HG02973 (cell line): ENCODE measurements around the gene TROAP.
A peak's percentile ranks its signal among the peaks of the same experiment; 100 is the strongest.
"Not testable (repeated sequence)": the region's sequence is repeated elsewhere in the genome, so short reads cannot be mapped to it uniquely, and the experiment has no call there.

Experiments
- ATAC-seq: cut with Tn5 transposase; IDR thresholded peaks from one replicate; pipeline ENCODE4 v1.9.1; 2021; ENCODE audit warnings: moderate library complexity; ENCODE audit not compliant: unreplicated experiment

TROAP gene, protein sequence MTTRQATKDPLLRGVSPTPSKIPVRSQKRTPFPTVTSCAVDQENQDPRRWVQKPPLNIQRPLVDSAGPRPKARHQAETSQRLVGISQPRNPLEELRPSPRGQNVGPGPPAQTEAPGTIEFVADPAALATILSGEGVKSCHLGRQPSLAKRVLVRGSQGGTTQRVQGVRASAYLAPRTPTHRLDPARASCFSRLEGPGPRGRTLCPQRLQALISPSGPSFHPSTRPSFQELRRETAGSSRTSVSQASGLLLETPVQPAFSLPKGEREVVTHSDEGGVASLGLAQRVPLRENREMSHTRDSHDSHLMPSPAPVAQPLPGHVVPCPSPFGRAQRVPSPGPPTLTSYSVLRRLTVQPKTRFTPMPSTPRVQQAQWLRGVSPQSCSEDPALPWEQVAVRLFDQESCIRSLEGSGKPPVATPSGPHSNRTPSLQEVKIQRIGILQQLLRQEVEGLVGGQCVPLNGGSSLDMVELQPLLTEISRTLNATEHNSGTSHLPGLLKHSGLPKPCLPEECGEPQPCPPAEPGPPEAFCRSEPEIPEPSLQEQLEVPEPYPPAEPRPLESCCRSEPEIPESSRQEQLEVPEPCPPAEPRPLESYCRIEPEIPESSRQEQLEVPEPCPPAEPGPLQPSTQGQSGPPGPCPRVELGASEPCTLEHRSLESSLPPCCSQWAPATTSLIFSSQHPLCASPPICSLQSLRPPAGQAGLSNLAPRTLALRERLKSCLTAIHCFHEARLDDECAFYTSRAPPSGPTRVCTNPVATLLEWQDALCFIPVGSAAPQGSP

DNA sequence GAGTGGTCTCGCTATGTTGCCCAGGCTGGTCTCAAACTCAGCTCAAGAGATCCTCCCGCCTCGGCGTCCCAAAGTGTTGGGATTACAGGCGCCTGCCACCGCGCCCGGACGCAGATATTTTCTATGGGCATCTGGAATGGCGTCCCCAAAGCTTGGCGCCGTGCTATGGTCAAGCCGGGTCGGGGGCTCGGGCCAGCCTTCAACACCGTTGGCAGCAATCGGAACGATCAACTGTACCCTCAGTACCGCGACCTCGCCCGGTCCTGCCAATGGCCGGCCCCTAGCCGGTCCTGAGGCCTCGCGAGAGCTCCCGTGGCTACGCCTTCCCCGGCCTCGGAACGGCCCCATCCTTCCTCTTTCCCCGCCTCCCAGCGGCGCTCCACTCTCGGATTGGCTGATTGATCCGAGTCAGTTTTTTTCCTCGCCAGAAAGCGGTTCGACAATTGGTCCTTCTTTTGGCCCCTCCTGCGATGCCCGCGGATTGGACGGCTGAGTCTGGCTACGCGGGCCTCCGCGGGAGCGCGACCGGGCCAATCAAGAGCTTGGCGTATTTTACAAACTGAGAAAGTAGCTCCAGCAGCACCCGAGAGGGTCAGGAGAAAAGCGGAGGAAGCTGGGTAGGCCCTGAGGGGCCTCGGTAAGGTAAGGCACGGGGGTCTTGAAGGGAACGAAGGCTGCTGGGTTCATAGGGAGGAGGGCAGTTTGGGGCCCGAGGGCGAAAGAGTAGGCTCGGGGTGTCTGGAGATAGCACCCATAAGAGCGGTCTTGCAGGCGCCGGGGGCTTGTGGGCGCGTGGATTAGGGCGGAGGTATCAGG, at the start of gene TROAP:
TSS of gene TROAP (plus strand) at position 548 of the 816 bp plus-strand sequence. CDS start 354 bp downstream, outside the sequence.
- ATAC-seq = peak; percentile 94

DNA sequence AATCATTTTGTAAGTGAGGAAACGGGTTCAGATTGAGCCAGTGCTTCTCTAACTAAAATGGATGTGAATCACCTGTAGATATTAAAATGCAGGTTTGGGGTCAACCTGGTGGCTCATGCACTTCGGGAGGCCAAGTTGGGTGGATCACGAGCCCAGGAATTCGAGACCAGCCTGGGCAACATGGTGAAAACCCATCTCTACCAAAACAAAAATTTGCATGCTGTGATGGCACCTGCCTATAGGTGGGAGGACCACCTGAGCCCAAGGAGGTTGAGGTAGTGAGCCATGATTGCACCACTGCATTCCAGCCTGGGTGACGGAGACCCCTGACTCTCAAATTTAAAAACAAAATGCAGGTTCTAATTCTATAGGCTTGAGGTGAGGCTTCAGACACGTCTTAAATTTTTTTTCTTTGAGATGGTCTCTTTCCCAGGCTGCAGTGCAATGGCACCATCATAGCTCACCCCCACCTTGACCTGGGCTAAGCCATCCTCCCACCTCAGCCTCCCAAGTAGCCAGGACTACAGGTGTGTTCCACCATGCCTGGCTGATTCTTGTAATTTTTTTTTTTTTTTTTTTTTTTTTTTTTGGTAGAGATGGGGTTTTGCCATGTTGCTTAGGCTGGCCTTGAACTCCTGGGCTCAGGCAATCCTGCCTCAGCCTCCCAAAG, 49.2 kb upstream of the TROAP start:
- no peak for ATAC-seq

DNA sequence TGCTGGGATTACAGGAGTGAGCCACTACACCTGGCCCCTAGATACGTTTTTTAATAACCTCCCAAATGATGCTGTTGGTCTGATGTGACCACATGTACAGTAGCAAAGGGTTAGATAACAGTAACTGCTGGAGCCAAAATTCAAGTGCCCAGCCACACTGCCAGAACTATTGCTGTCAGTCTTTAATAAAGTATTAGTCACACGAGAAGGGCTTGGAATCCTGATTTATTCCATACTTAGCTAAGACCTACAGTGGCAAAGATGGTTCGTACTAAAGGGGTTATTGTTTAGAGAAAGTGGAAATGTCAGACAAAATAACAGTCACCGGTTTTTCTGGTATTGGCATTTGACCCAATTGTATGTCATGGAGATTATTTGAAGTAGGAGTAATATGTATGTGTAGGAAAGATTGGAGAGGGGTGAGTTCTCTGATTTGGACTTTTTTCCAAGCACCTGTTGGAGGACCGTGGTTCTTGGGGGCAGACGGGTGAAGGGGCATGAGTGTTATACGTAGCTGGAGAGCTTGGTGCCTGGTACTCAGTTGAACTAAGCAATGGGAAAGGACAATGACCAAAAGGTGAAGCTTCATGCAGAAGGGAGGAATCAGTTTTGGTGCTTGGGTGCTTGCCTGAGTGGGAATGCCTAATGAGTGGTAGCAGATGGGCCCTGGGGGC, 48.5 kb upstream of the TROAP start:
- no peak for ATAC-seq

DNA sequence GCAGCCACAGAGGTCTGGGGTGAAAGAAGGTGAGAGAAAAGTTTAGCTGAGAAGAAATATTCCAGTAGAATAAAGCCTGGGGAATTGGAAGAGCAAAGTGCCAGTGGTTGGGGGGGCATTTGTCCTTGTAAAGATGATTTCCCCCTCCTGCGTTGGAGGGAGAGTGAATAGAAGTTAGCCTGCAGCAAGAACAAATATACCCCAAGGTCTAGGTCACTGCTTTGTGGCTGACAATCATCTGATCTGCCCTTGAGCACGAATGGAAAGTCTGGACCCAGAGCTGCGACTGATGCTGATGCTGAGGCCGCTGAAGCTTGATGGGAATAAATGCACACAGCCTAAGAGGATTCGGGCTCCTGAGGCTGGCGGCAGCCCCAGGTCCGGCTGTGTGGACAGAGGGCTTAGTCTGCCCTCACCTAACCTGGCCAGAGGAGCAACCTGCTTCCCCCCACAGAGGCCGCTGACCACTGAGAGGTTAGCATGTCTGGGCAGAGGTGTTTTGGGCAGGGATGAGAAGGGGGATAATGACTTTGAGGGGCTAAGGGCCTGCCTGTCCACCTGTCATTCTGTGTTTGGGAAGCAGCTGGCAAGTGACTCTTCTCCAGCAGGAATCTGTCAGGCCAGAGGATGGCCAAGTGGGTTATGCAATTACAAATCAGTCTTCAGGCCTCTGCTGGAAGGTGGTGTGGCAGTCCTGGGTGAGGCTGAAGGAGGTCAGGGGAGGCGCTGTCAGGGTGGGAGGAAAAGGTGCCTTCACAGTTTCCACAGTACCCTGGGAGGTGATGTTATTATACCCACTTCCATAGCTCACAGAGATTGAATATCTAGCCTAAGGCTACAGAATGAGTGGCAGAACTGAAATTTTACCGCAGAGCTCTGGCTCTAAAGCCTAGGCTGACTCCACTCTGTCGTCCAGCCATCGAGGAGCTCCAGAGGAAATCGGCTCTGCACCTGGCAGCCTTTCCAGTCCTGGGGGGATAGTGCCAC, 46.5 kb upstream of the TROAP start:
- ATAC-seq = no peak

DNA sequence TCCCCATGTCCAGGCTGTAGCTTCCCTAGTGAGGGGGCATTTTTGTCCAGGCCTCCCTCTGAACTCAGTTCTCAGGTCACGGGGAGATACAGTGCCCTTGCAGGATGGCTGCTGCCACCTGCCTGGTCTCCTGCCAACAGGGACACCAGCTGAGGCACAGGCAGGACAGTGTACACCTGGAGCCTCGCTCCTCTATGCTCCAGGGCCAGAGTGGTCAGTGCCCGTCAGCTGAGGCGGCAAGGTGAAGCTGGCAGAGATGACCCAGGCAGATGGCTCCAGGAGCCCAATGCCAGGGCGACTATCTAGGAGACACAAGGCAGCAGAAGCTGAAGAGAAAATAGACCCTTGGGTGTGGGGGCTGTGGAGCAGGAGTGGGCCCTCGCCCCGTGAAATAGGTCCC, 45.6 kb upstream of the TROAP start:
- ATAC-seq = no peak

DNA sequence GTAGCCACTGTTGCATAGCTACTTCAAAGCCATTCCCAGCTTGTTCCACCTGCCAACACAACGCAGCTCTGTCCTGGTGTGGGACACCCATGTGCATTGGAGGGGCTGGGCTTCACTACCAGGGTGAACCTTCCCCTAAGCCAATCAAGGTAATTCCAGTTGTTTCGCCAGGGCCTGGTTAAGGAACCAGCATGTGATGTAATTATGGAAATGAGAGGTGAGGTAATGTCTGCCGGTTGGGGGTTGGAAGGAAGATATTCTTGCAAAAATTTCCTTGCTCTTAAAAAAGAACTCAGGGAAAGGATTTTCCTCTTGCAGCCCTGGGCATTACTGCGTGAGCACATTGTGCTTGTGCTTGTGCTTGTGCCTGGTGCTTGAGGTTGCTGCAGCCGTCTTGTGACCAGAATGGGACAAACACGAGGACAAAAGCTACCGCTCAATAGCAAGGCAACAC, 43.3 kb upstream of the TROAP start:
- no peak for ATAC-seq

DNA sequence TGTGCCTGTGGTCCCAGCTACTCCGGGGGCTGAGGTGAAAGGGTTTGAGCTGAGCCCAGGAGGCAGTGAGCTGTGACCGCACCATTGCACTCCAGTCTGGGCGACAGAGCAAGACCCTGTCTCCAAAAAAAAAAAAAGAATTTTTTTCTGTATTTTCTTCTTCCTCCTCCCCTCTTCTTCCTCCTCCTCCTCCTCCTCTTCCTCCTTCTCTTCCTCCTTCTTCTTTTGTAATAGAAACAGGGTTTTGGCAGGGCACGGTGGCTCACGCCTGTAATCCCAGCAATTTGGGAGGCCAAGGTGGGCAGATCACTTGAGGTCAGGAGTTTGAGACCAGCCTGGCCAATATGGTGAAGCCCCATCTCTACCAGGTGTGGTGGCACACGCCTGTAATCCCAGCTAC, 42.5 kb upstream of the TROAP start:
- not testable (repeated sequence) for ATAC-seq

DNA sequence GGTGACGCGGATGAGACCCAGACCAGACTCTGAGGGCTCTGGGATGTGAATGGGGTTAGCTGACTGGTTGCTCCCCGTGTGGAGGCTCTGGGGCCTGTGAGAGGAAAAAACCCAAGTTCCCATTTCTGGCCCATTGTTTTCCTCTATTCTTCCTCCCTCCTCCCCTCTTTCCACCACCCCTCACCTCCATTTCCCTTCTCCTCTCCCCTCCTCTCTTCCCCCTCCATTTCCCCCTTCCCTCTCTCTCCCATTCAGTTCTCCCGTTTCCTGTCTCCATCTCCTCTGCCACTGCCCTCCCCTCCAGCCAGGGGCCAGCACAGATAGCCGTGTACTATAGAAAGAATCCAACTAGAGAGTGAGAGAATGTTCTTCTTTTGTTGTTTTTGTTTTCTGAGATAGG, 40.8 kb upstream of the TROAP start:
- no peak for ATAC-seq

DNA sequence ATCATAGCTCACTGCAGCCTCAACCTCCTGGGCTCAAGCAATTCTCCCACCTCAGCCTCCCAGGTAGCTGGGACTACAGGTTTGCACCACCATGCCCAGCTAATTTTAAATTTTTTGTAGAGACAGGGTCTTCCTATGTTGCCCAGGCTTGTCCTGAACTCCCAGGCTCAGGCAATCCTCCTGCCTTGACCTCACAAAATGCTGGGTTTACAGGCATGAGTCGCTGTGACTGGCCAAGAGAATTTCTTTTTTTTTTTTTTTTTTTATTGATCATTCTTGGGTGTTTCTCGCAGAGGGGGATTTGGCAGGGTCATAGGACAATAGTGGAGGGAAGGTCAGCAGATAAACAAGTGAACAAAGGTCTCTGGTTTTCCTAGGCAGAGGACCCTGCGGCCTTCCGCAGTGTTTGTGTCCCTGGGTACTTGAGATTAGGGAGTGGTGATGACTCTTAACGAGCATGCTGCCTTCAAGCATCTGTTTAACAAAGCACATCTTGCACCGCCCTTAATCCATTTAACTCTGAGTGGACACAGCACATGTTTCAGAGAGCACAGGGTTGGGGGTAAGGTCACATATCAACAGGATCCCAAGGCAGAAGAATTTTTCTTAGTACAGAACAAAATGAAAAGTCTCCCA, 40.2 kb upstream of the TROAP start:
- not testable (repeated sequence) for ATAC-seq

DNA sequence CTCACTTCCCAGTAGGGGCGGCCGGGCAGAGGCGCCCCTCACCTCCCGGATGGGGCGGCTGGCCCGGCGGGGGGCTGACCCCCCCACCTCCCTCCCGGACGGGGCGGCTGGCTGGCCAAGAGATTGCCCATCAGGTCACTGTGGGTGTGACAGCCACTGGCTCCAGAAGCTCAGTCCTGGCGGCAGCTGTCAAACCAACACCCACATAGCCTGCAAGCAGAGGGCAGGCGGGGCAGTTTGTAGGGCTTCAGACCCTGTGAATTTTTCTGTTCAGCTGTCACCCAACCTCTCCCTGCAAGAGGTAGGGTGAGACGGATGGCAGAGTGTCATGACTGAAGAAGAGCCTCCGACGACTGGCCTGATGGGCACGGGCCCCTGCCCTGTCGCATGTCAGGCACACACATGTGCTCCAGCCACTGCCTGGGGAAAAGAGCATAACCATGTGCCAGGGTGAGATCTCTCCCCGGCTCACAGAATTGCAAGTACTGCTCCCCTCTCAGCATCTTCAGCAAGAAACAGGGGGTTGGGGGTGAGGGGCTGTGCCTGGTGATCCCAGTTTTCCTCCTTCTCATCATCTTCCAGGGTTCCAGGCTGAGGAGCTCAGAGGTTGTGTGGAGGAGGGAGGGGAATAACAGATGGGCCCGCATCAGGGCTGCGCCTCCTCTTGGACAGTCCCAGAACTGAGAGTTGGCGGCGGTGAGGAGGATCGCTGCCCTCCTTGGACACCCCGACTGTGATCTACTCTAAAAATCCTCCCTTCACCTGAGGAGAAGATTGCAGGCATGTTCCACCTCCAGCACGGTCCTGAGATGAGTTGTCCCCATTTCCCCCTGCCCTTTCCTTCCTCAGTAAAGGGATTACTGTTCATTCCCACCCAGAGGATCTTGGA, 39.3 kb upstream of the TROAP start:
- ATAC-seq = no peak

DNA sequence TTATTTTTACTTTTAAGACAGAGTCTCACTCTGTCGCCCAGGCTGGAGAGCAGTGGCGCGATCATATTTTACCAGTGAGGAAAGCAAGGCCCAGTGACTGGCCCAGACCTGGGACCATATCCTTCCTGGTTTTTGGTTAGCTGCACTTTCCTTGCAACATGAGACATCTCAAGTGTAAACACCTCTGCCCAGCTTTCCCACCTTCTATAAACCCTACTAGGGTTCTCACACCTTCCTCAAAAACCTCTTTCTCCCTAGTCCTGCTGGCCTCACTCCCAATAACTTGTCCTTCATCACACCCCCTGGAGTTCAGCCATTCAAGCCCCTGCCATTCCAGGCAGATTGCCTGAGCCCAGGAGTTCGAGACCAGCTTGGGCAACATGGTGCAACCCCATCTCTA, 38.4 kb upstream of the TROAP start:
- ATAC-seq = no peak

DNA sequence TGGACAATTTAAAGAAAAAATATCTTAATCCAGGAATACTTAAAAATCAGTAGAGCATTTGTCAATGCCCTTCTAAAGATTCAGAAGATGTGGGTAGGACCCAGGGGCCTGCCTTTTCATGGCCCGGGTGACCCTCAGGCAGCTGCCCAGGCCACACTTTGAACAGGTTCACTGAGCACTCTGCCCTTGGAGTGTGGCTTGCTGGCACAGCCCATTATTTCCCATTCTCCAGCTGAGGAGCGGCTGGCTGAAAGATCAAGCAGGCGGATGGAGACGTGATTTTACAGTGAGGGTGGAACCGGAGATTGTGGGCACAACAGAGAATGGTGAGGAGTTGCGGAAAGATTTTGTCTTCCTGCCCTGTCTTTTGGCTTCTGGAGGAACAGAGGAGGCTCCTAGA, 35.2 kb upstream of the TROAP start:
- no peak for ATAC-seq

DNA sequence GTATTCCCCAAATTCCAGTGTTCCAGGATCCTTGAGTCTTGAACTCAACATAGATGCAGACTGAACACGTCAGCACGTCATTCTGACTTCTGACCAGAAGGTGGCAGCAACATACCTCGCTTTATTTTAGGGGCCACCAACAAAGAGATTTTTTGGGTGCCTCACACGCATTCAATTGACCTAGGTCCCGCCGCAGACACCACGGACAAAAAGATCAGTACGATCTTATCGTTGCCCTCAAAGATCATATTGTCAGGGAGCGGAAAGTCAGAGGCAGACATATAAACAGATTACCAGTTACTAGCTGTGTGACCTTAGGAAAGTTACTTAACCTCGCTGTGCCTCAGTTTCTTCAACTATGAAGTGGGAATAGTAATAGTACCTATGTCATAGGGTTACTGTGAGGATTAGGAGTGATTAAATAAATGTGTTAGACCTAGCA, 34.6 kb upstream of the TROAP start:
- no peak for ATAC-seq

DNA sequence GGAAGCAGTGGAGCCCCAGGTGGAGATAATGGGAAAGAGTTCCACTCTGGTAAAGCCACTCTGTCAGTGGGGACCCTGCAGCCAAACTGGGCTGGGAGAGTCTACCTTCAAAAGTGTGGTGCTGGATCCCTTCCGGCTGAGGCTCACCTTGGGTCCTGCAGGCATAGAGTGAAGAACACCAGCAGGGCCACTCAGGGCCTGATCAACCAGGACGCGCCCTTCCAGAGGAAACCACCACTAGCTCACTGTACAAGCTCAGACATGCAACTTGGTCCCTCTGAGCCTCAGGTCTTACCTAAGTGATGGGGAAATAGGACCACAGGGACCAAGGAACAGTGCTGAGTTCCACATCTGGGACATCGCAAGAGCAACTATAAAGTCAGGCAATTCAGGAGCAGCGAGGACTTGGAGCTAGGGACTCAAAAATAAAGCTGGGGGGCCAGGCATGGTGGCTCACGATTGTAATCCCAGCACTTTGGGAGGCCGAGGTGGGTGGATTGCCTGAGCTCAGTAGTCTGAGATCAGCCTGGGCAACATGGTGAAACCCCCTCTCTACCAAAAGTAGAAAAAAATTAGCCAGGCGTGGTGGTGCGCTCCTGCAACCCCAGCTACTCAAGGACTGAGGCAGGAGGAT, 34.0 kb upstream of the TROAP start:
- no peak for ATAC-seq

DNA sequence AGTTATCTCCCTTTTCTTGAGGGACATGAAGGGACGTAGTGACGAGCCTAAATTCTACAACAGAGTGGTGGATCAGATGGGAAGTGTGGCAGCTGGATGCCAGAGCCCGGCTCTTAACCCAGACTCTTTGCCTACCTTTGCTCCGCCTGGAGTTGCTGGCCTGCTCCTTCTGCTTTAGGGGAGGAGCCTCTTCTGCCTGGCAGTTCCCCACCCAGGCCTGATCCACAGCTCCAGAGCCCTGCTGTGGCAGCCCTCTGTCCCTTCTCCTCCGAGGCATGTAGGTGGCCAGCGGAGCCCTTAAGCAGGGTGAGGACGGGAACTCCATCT, 30.4 kb upstream of the TROAP start:
- ATAC-seq = no peak

DNA sequence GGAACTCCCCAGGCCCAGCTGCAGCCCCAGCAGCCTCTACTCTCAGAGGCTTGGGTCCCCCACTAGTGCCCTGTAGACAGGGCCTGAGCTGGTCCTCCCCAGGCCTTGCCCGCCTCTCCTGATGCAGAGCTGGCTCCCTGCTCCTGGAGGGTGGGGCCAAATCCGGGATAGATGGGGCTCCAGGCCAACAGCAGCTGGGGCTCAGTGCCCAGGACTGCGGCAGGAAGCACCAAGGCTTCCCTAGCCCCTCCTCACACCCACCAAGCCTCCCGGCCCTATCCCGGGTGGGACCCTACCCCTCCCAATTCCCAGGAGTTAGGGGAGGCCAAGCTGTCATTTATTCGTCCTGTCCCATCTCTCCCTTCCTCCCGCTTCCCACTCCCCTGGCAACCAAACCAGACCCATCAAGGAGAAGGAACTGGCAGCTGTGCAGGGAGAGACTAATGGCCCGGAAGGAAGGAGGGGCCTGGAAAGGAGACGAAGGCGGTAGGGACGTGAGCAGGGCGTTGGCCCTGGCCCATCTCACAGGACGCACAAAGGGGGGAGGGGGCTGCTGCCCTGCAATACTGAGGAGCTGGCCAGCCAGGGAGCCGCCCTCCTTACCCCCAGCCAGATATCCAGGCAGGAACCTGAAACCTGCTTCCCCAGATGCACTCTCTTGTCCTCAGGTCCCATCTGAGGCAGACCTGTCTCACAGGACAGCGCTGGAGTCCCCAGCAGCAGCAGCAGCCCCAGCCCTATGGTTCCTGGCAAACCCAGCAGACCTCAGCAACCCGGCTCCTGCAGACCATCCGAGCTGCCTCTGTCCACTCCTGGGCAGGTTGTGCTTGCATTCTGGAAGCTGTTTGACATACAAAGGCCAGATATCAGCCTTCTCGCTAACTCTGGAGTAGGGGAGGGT, 29.7 kb upstream of the TROAP start:
- ATAC-seq = no peak
